OCI-LY1 (cell line): Measurements from ENCODE around the gene CDC27.
"Not testable (repeated sequence)": the region's sequence is repeated elsewhere in the genome, so short reads cannot be mapped to it uniquely, and the experiment has no call there.

Experiments
- H2AFZ ChIP-seq: fragments of 200-600 bp; sonication (generic), shearing (Covaris generic); 2 replicates; pipeline ENCODE4 v1.6.0; 2014; ENCODE audit warnings: antibody characterized with exemption, mild to moderate bottlenecking, low read length
- H3F3A ChIP-seq: fragments of 200-600 bp; sonication (generic), shearing (Covaris generic); 2 replicates; pipeline ENCODE4 v1.6.0; 2014; ENCODE audit warnings: mild to moderate bottlenecking, antibody characterized with exemption, low read length, moderate library complexity; ENCODE audit not compliant: insufficient read depth
- H3K27ac ChIP-seq: fragments of 200-600 bp; sonication (generic); 2 replicates; pipeline ENCODE4 v1.5.1; 2014; ENCODE audit warnings: low read length, mixed run types, mild to moderate bottlenecking, low read depth; ENCODE audit not compliant: poor library complexity, severe bottlenecking
- H3K27me3 ChIP-seq: fragments of 200-600 bp; sonication (generic); 2 replicates; pipeline ENCODE4 v1.6.0; 2014; ENCODE audit warnings: antibody characterized with exemption, mild to moderate bottlenecking, low read length, moderate library complexity; ENCODE audit not compliant: insufficient read depth
- H3K36me3 ChIP-seq: fragments of 200-600 bp; sonication (generic); 2 replicates; pipeline ENCODE4 v1.6.1; 2014; ENCODE audit warnings: mild to moderate bottlenecking, antibody characterized with exemption, low read length, moderate library complexity, mixed read lengths; ENCODE audit not compliant: insufficient read depth
- H3K4me1 ChIP-seq: fragments of 200-600 bp; sonication (generic); 2 replicates; pipeline ENCODE4 v1.5.1; 2014; ENCODE audit warnings: mild to moderate bottlenecking, low read length, moderate library complexity; ENCODE audit not compliant: insufficient read depth, severe bottlenecking
- H3K4me2 ChIP-seq: fragments of 200-600 bp; sonication (generic), shearing (Covaris generic); 2 replicates; pipeline ENCODE4 v1.6.1; 2014; ENCODE audit warnings: low read length
- H3K4me3 ChIP-seq: fragments of 200-600 bp; sonication (generic); 2 replicates; pipeline ENCODE4 v1.5.1; 2014; ENCODE audit warnings: low read length, low read depth, mild to moderate bottlenecking, mixed read lengths; ENCODE audit not compliant: poor library complexity, severe bottlenecking
- H3K79me2 ChIP-seq: fragments of 200-600 bp; shearing (Covaris generic); 2 replicates; pipeline ENCODE4 v1.6.1; 2016; ENCODE audit warnings: mixed run types, low read length, mixed read lengths; ENCODE audit not compliant: insufficient read depth
- H3K9ac ChIP-seq: fragments of 200-600 bp; sonication (generic), shearing (Covaris generic); 2 replicates; pipeline ENCODE4 v1.6.1; 2014; ENCODE audit warnings: mild to moderate bottlenecking, low read length, mixed read lengths
- H3K9me2 ChIP-seq: fragments of 200-600 bp; sonication (generic), shearing (Covaris generic); 2 replicates; pipeline ENCODE4 v1.6.1; 2014; ENCODE audit warnings: low read depth, mild to moderate bottlenecking, low read length, mixed read lengths
- H3K9me3 ChIP-seq: fragments of 200-600 bp; shearing (Covaris generic); 2 replicates; pipeline ENCODE4 v1.6.1; 2014; ENCODE audit warnings: low read length, mixed read lengths
- H4K20me1 ChIP-seq: fragments of 200-600 bp; sonication (generic), shearing (Covaris generic); 2 replicates; pipeline ENCODE4 v1.6.0; 2016; ENCODE audit warnings: mild to moderate bottlenecking, low read length; ENCODE audit not compliant: insufficient read depth
- EZH2 ChIP-seq: fragments of 200-600 bp; sonication (generic), shearing (Covaris generic); IDR thresholded peaks from 2 replicates; pipeline ENCODE4 v1.8.0; 2017; ENCODE audit warnings: borderline replicate concordance, mixed run types, mild to moderate bottlenecking, antibody characterized with exemption, low read length, moderate library complexity, mixed read lengths
- TF ChIP-seq, protein P1 (sequence below): fragments of 200-600 bp; sonication (generic), shearing (Covaris generic); IDR thresholded peaks from 2 replicates; pipeline ENCODE4 v1.5.1; 2017; ENCODE audit warnings: mild to moderate bottlenecking, antibody characterized with exemption, low read length, moderate library complexity, mixed read lengths

The CDC27 gene

DNA sequence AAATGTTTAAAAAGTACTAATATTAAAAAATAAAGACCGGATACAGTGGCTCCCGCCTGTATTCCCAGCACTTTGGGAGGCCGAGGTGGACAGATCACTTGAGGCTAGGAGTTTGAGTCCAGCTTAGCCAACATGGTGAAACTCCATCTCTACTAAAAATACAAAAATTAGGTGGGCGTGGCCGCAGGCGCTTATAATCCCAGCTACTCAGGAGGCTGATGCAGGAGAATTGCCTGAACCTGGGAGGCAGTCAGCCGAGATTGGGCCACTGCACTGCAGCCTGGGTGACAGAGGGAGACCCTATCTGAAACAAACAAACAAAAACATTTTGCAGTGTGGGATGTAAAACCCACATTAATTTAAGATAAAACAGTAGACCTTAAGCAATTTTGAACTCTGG lies 11.8 kb downstream of the CDC27 start:
- H3K4me1 ChIP-seq = no peaks in the 10 kb centered on the region
- H2AFZ ChIP-seq = no peak overlapping the region
- no peaks in the 10 kb centered on the region for H3K9me2 ChIP-seq
- H3K9ac ChIP-seq = no peak overlapping the region
- no peak overlapping the region for H3K4me3 ChIP-seq
- no peak overlapping the region for H3K4me2 ChIP-seq
- TF ChIP-seq, protein P1, sequence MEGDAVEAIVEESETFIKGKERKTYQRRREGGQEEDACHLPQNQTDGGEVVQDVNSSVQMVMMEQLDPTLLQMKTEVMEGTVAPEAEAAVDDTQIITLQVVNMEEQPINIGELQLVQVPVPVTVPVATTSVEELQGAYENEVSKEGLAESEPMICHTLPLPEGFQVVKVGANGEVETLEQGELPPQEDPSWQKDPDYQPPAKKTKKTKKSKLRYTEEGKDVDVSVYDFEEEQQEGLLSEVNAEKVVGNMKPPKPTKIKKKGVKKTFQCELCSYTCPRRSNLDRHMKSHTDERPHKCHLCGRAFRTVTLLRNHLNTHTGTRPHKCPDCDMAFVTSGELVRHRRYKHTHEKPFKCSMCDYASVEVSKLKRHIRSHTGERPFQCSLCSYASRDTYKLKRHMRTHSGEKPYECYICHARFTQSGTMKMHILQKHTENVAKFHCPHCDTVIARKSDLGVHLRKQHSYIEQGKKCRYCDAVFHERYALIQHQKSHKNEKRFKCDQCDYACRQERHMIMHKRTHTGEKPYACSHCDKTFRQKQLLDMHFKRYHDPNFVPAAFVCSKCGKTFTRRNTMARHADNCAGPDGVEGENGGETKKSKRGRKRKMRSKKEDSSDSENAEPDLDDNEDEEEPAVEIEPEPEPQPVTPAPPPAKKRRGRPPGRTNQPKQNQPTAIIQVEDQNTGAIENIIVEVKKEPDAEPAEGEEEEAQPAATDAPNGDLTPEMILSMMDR = no peak
- no peak for TF ChIP-seq EZH2
- H3K36me3 ChIP-seq = peaks cover 95% of the 10 kb centered on the region
- 0 out of 2 replicates have a peak, but pooled peaks cover 2% of the 10 kb centered on the region for H4K20me1 ChIP-seq
- no peaks in the 10 kb centered on the region for H3F3A ChIP-seq
- H3K27me3 ChIP-seq = no peaks in the 10 kb centered on the region
- H3K27ac ChIP-seq = no peak overlapping the region
- no peaks in the 10 kb centered on the region for H3K9me3 ChIP-seq
- peaks cover 92% of the 10 kb centered on the region for H3K79me2 ChIP-seq

GRCh38 chr17:47176389-47176826 lies 12.7 kb downstream of the CDC27 start:
- Histone ChIP-seq H3K27me3 (no peaks in the 10 kb centered on the region), H3K4me2 (no peak overlapping the region), H3K9me2 (no peaks in the 10 kb centered on the region), H3K9me3 (no peaks in the 10 kb centered on the region), H3K27ac (no peak overlapping the region), H3K36me3 (peaks cover 96% of the 10 kb centered on the region), H3K4me3 (no peak overlapping the region), H2AFZ (no peak overlapping the region), H3F3A (no peaks in the 10 kb centered on the region), H3K79me2 (peaks cover 92% of the 10 kb centered on the region), H3K4me1 (no peaks in the 10 kb centered on the region), H4K20me1 (peaks cover 6% of the 10 kb centered on the region; the same call in 1 of the 2 replicates), H3K9ac (no peak overlapping the region)
- TF ChIP-seq EZH2 = no peak
- TF ChIP-seq, protein P1 = no peak

DNA sequence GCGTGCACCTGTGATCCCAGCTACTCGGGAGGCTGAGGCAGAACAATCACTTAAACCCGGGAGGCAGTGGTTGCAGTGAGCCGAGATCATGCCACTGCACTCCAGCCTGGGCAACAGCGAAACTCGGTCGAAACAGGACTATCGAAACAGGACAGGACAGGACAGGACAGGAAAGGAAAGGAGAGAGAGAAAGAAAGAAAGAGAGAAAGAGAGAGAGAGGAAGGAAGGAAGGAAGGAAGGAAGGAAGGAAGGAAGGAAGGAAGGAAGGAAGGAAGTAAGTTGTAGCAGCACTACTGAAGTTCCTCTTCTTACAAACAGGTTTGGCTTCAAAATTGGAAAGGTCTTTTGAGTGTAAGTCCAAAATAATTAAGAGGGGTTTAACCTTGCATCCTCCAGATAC lies 14.3 kb downstream of the CDC27 start:
- H3K27me3 ChIP-seq, H3K27ac ChIP-seq, H3K4me2 ChIP-seq, H3F3A ChIP-seq, H3K4me1 ChIP-seq, H2AFZ ChIP-seq, H3K9me3 ChIP-seq, H4K20me1 ChIP-seq, H3K4me3 ChIP-seq, H3K9me2 ChIP-seq, H3K9ac ChIP-seq: not testable (repeated sequence)
- Histone ChIP-seq H3K36me3 (peaks cover 96% of the 10 kb centered on the region), H3K79me2 (peaks cover 85% of the 10 kb centered on the region)

GRCh38 chr17:47172696-47173565 lies 16.2 kb downstream of the CDC27 start:
- Histone ChIP-seq H3K79me2 (peaks cover 67% of the 10 kb centered on the region), H3K4me3 (no peak overlapping the region), H3K9me3 (no peaks in the 10 kb centered on the region), H3F3A (no peaks in the 10 kb centered on the region), H2AFZ (no peak overlapping the region), H3K9me2 (no peaks in the 10 kb centered on the region), H3K36me3 (peaks cover 97% of the 10 kb centered on the region), H3K27me3 (no peaks in the 10 kb centered on the region), H3K9ac (no peak overlapping the region), H3K4me2 (no peak overlapping the region), H4K20me1 (peaks cover 6% of the 10 kb centered on the region; the same call in 1 of the 2 replicates), H3K27ac (no peak overlapping the region), H3K4me1 (no peaks in the 10 kb centered on the region)
- no peak for TF ChIP-seq EZH2
- TF ChIP-seq, protein P1 = no peak
